ENCODE measurements around the gene NT5C3A.
"Not testable (repeated sequence)": the region's sequence is repeated elsewhere in the genome, so short reads cannot be mapped to it uniquely, and the experiment has no call there.

NT5C3A gene

GRCh38 chr7:32979902-32980301, 82.7 kb downstream of the NT5C3A start:
- DNase-seq, result not testable (repeated sequence)

GRCh38 chr7:32979246-32979645, 83.3 kb downstream of the NT5C3A start:
- DNase-seq, result not testable (repeated sequence)

DNA sequence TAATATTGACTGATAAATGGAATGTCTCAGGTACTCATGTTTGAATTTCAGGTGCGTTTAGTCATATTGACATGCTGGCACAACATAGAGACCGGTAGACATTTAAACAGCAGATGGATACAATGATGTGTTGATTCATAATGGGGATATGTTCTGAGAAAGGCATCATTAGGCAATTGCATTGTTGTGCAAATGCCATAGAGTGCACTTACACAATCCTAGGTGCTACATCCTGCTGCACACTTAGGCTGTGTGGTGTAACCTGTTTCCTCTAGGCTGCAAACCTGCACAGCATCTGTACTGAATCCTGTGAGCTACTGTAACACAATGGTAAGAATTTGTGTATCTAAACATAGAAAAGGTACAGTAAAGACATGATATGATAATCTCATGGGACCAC, 85.4 kb downstream of the NT5C3A start:
- not testable (repeated sequence) for DNase-seq

- DNase-seq, result not testable (repeated sequence)
These were observed 90.6 kb downstream of the NT5C3A start for GRCh38 chr7:32971967-32972366.

DNA sequence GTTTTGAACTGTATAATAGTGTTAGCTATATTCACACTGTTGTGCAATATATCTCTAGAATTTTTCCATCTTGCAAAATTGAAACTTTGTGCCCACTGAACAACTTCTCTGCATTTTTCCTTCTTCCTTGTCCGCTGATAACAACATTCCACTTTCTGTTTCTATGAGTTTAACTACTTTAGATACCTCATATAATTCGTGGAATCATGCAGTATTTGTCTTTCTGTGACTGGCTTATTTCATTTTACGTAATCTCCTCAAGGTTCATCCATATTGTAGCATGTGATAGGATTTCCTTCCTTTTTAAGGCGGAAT, 95.4 kb downstream of the NT5C3A start:
- not testable (repeated sequence) for DNase-seq

GRCh38 chr7:32966489-32967267, 95.9 kb downstream of the NT5C3A start:
- not testable (repeated sequence) for DNase-seq

DNA sequence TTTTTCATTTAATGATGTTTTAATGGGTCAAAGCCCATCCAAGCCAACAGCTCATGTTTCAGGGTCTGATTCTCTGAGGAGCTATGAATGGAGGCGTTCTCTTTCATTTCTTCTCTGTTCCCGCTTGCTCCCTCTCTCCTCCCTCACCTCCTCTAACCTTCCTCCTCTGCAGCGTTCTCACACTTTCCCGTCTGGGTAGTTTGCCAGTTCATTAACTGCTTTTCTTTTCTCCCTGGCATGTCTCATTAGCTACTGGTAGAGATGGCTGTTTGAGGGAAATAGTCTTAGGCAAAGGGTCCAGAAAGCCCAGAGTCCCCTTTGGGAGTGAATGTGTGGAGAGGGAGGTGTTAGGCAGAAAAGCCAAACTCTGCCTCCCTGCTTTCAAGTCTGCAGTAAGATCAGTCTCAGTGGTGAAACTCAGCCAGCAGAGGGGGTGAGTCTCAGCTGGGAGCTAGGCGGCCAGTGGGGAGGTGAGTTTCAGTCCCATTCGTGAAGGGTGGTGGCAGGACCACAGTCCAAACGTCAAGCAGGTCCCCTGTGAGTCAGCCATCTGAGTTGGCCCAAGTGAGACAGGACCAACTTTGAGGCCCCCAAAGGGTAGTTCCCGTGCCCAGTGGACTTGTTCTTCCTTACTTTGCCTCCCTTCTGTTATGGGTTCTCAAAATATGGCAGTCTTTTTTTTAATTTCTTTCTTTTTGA, 98.0 kb downstream of the NT5C3A start:
- DNase-seq, result peak in 15 of 56 donors; percentile 5 to 53 (median 20)

Measured in amygdala (tissue), 56 donors.